Osteoblast (primary cell): Measurements from ENCODE around the gene LECT2. TPM values are rescaled to one million over a fixed set of nuclear protein-coding genes. Genes with fewer than 3 reads are reported as not detected.

Source experiments
- DNase-seq: peaks from one replicate; pipeline ENCODE4 v3.0.0; 2011; ENCODE audit warnings: low spot score, mixed read lengths; ENCODE audit not compliant: insufficient read length; ENCODE audit errors: missing footprints
- H2AFZ ChIP-seq: 2 replicates; pipeline ENCODE4 v1.6.0; 2011; ENCODE audit warnings: mild to moderate bottlenecking, low read length
- H3K27ac ChIP-seq: 2 replicates; pipeline ENCODE4 v1.5.1; 2011; ENCODE audit warnings: mild to moderate bottlenecking, low read depth, low read length, moderate library complexity
- H3K27me3 ChIP-seq: 2 replicates; pipeline ENCODE4 v1.6.0; 2012; ENCODE audit warnings: mild to moderate bottlenecking, control low read depth, inconsistent platforms, low read length, moderate library complexity; ENCODE audit not compliant: insufficient read depth
- H3K36me3 ChIP-seq: 2 replicates; pipeline ENCODE4 v1.5.1; 2011; ENCODE audit warnings: mild to moderate bottlenecking, low read length, control low read depth, moderate library complexity; ENCODE audit not compliant: insufficient read depth
- H3K4me1 ChIP-seq: 2 replicates; pipeline ENCODE4 v1.5.1; 2011; ENCODE audit warnings: mild to moderate bottlenecking, low read length, control low read depth, moderate library complexity; ENCODE audit not compliant: insufficient read depth
- H3K4me2 ChIP-seq: 2 replicates; pipeline ENCODE4 v1.6.0; 2011; ENCODE audit warnings: mild to moderate bottlenecking, low read length; ENCODE audit not compliant: insufficient read depth
- H3K4me3 ChIP-seq: fragments of 200-600 bp; sonication (generic); 3 replicates; pipeline ENCODE4 v1.5.1; 2012; ENCODE audit warnings: mild to moderate bottlenecking, low read length, inconsistent platforms; ENCODE audit not compliant: insufficient read depth
- H3K79me2 ChIP-seq: 2 replicates; pipeline ENCODE4 v1.6.0; 2012; ENCODE audit warnings: mild to moderate bottlenecking, low read length, control low read depth, inconsistent platforms; ENCODE audit not compliant: insufficient read depth
- H3K9me3 ChIP-seq: 2 replicates; pipeline ENCODE4 v1.5.1; 2011; ENCODE audit warnings: low read depth, low read length, control low read depth
- H4K20me1 ChIP-seq: 2 replicates; pipeline ENCODE4 v1.6.0; 2012; ENCODE audit warnings: mild to moderate bottlenecking, low read length, control low read depth; ENCODE audit not compliant: insufficient read depth
- total RNA-seq: library from RNA; depleted of rRNA; stranded (reverse); fragments of >200 nt; gene quantifications from 2 replicates; pipeline ENCODE4 v1.2.3, GENCODE V29; 2012
- TF ChIP-seq, protein P1 (sequence below): IDR thresholded peaks from 2 replicates; pipeline ENCODE4 v1.5.1; 2011; ENCODE audit warnings: mild to moderate bottlenecking, low read depth, low read length, moderate library complexity; ENCODE audit errors: extremely low read depth

Gene LECT2
- total RNA-seq, 1 donor = not detected

- H2AFZ ChIP-seq = no peak overlapping the region
- peak overlapping the region; percentile 60 for H3K27ac ChIP-seq
- no peaks in the 10 kb centered on the region for H3K79me2 ChIP-seq
- H3K4me2 ChIP-seq = no peak overlapping the region
- peaks cover 47% of the 10 kb centered on the region for H3K4me1 ChIP-seq
- H4K20me1 ChIP-seq = no peaks in the 10 kb centered on the region
- H3K36me3 ChIP-seq = no peaks in the 10 kb centered on the region
- no peak for DNase-seq
- H3K9me3 ChIP-seq = no peaks in the 10 kb centered on the region
- no peaks in the 10 kb centered on the region for H3K27me3 ChIP-seq
- no peak overlapping the region for H3K4me3 ChIP-seq
- TF ChIP-seq, protein P1, sequence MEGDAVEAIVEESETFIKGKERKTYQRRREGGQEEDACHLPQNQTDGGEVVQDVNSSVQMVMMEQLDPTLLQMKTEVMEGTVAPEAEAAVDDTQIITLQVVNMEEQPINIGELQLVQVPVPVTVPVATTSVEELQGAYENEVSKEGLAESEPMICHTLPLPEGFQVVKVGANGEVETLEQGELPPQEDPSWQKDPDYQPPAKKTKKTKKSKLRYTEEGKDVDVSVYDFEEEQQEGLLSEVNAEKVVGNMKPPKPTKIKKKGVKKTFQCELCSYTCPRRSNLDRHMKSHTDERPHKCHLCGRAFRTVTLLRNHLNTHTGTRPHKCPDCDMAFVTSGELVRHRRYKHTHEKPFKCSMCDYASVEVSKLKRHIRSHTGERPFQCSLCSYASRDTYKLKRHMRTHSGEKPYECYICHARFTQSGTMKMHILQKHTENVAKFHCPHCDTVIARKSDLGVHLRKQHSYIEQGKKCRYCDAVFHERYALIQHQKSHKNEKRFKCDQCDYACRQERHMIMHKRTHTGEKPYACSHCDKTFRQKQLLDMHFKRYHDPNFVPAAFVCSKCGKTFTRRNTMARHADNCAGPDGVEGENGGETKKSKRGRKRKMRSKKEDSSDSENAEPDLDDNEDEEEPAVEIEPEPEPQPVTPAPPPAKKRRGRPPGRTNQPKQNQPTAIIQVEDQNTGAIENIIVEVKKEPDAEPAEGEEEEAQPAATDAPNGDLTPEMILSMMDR = no peak
Measured at GRCh38 chr5:136000147-136000546, 45.4 kb upstream of the LECT2 start.

GRCh38 chr5:135999406-136000139, 44.8 kb upstream of the LECT2 start:
- no peak overlapping the region for H3K4me2 ChIP-seq
- peak overlapping the region; percentile 56 for H2AFZ ChIP-seq
- no peaks in the 10 kb centered on the region for H3K36me3 ChIP-seq
- H3K27me3 ChIP-seq = no peaks in the 10 kb centered on the region
- no peaks in the 10 kb centered on the region for H3K9me3 ChIP-seq
- H3K79me2 ChIP-seq = no peaks in the 10 kb centered on the region
- no peak overlapping the region for H3K4me3 ChIP-seq
- peak overlapping the region; percentile 60 for H3K27ac ChIP-seq
- peaks cover 47% of the 10 kb centered on the region for H3K4me1 ChIP-seq
- no peaks in the 10 kb centered on the region for H4K20me1 ChIP-seq
- DNase-seq = peak; percentile 84
- TF ChIP-seq, protein P1 = no peak

DNA sequence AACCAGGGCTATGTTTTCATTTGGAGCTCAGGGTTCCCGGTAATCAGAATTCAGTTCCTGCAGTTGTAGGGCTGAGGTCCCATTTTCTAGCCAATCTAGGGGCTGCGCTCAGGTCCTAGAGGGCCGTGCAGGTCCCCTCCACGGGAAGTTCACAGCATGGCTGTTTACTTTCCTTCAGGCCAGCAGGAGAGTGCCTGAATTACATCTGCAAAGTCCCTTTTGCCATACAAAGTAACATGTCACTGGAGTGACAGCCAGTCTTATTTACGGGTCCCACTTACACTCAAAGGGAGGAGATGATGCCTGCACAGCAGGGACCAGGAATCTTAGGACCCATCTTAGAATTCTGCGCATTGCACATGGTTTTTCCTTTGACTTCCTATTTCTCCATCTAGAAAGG, 44.1 kb upstream of the LECT2 start:
- TF ChIP-seq, protein P1 = no peak
- Histone ChIP-seq H3K27me3 (no peaks in the 10 kb centered on the region), H2AFZ (no peak overlapping the region), H3K4me2 (no peak overlapping the region), H3K79me2 (no peaks in the 10 kb centered on the region), H4K20me1 (no peaks in the 10 kb centered on the region), H3K4me1 (peaks cover 48% of the 10 kb centered on the region), H3K4me3 (no peak overlapping the region), H3K27ac (peak overlapping the region; percentile 60), H3K36me3 (no peaks in the 10 kb centered on the region), H3K9me3 (no peaks in the 10 kb centered on the region)
- DNase-seq = no peak

DNA sequence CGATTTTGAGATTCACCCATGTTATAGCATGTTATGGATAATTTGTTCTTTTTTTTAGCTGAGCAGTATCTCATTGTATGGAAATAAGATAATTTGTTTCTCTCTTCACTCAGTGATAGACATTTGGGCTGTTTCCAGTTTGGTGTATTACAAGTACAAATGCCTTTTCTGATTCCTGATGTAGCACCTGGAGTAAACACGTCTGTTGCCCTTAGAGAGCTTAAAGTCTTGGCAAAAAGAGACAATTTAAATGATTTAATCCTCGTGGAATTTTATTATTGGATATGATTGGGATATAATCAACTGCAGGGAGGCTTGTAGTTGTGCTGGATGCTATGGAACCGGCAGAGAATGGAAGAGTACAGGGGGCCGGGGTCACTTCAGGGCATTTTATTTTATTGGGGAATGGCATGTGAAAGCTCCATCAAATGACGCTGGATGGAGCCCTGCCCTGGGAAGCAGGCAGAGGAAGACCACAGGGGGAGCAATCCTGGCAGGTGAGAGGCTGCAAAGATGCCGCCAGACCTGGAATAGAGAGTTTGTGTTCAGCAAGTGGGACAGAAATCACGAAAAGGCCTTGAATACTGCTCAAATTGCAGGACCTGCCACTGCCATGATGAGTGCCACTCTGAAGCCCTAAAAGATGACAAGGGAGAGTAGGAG, 43.0 kb upstream of the LECT2 start:
- H3K4me3 ChIP-seq = no peak overlapping the region
- H3K27ac ChIP-seq = peak overlapping the region; percentile 96
- H3K9me3 ChIP-seq = no peaks in the 10 kb centered on the region
- H3K4me1 ChIP-seq = peaks cover 59% of the 10 kb centered on the region
- H3K4me2 ChIP-seq = no peak overlapping the region
- DNase-seq = no peak
- H2AFZ ChIP-seq = no peak overlapping the region
- TF ChIP-seq, protein P1 = no peak
- H4K20me1 ChIP-seq = no peaks in the 10 kb centered on the region
- no peaks in the 10 kb centered on the region for H3K79me2 ChIP-seq
- H3K27me3 ChIP-seq = no peaks in the 10 kb centered on the region
- H3K36me3 ChIP-seq = no peaks in the 10 kb centered on the region
